Endothelial cell of umbilical vein (primary cell): ENCODE data around the gene OR10P1. TPM values are rescaled to one million over a fixed set of nuclear protein-coding genes. Genes with fewer than 3 reads are reported as not detected.

ENCODE experiments used
- BruUV-seq: library from RNA; stranded (reverse); fragments of 400-500 nt; replicated peaks from 2 replicates; lab custom pipeline; 2021; lab: Mats Ljungman, UMichigan
- CTCF ChIA-PET: fragments of 300-600, 350-600 bp; sonication (Branson Sonifier 250); formaldehyde crosslinking; loops from one replicate; lab custom pipeline; 2021; ENCODE audit warnings: antibody characterized with exemption, inconsistent platforms; lab: Charles Lee
- POLR2A ChIA-PET: fragments of 300-600, 350-600 bp; sonication (Branson Sonifier 250); formaldehyde crosslinking; loops from one replicate; lab custom pipeline; 2021; ENCODE audit warnings: antibody characterized with exemption, inconsistent platforms; lab: Charles Lee
- DNase-seq: peaks from one replicate; pipeline ENCODE4 v3.0.0-alpha.2; 2011; ENCODE audit warnings: low read depth, low spot score
- FAIRE-seq: peaks from 2 replicates; lab custom pipeline; 2011; peaks lifted over from hg19 to GRCh38; lab: Jason Lieb, UNC
- H2AFZ ChIP-seq: 2 replicates; pipeline ENCODE4 v1.6.0; 2012; ENCODE audit warnings: low read depth, low read length, control low read depth, inconsistent platforms
- H3K27ac ChIP-seq: 2 replicates; pipeline ENCODE4 v1.5.1; 2011; ENCODE audit warnings: low read depth, mild to moderate bottlenecking, control low read depth, low read length, moderate library complexity; ENCODE audit not compliant: insufficient read depth
- H3K27me3 ChIP-seq, 2 experiments: 2 replicates each; pipeline versions ENCODE4 v1.6.0 to v1.6.1; 2011; ENCODE audit warnings: low read length in 2 of 2, mixed read lengths in 1 of 2; ENCODE audit not compliant: control insufficient read depth in 2 of 2, insufficient read depth in 2 of 2
- H3K36me3 ChIP-seq, 2 experiments: 2 replicates in 1 of 2; 3 replicates in 1 of 2; pipeline ENCODE4 v1.5.1; 2011; ENCODE audit warnings: low read length in 2 of 2, mild to moderate bottlenecking in 1 of 2, moderate library complexity in 1 of 2; ENCODE audit not compliant: control insufficient read depth in 2 of 2, insufficient read depth in 2 of 2; ENCODE audit errors: extremely low read depth in 1 of 2
- H3K4me1 ChIP-seq: 3 replicates; pipeline ENCODE4 v1.5.1; 2011; ENCODE audit warnings: mild to moderate bottlenecking, low read length; ENCODE audit not compliant: control insufficient read depth, insufficient read depth; ENCODE audit errors: extremely low read depth
- H3K4me2 ChIP-seq: 2 replicates; pipeline ENCODE4 v1.6.1; 2011; ENCODE audit warnings: low read length, control low read depth, mixed read lengths; ENCODE audit not compliant: insufficient read depth
- H3K4me3 ChIP-seq, 3 experiments: fragments of 200-600 bp in 1 of 3; sonication (generic), shearing (Covaris generic) in 1 of 3; replicated peaks in 1 of 3; 2 replicates each; pipeline ENCODE4 v1.5.1; 2011 to 2016; ENCODE audit warnings: control low read depth in 3 of 3, low read length in 3 of 3, mild to moderate bottlenecking in 2 of 3, inconsistent platforms in 1 of 3, low read depth in 1 of 3, moderate library complexity in 1 of 3; ENCODE audit not compliant: insufficient read depth in 1 of 3
- H3K79me2 ChIP-seq: 2 replicates; pipeline ENCODE4 v1.6.0; 2012; ENCODE audit warnings: low read length, inconsistent platforms; ENCODE audit not compliant: control insufficient read depth, insufficient read depth
- H3K9ac ChIP-seq: replicated peaks from 2 replicates; pipeline ENCODE3; 2011; ENCODE audit warnings: low read length, control low read depth; ENCODE audit not compliant: insufficient read depth; ENCODE audit errors: extremely low read depth
- H3K9me1 ChIP-seq: replicated peaks from 3 replicates; pipeline ENCODE4 v1.6.0; 2011; ENCODE audit warnings: mild to moderate bottlenecking, low read length; ENCODE audit not compliant: control insufficient read depth, insufficient read depth; ENCODE audit errors: extremely low read depth
- H3K9me3 ChIP-seq: replicated peaks from 2 replicates; pipeline ENCODE4 v1.5.1; 2012; ENCODE audit warnings: low read length, inconsistent platforms; ENCODE audit not compliant: control insufficient read depth, insufficient read depth
- H4K20me1 ChIP-seq: replicated peaks from 2 replicates; pipeline ENCODE3; 2011; ENCODE audit warnings: mild to moderate bottlenecking, low read length; ENCODE audit not compliant: control insufficient read depth, insufficient read depth; ENCODE audit errors: extremely low read depth
- EZH2 ChIP-seq: IDR thresholded peaks from 2 replicates; pipeline ENCODE4 v1.6.1; 2012; ENCODE audit warnings: borderline replicate concordance, low read depth, mild to moderate bottlenecking, moderate library complexity, low read length, inconsistent platforms; ENCODE audit not compliant: severe bottlenecking
- FOS ChIP-seq: IDR thresholded peaks from 2 replicates; pipeline ENCODE4 v1.6.1; 2011; ENCODE audit warnings: mild to moderate bottlenecking, low read length, moderate library complexity, borderline replicate concordance; ENCODE audit not compliant: insufficient read depth
- GATA2 ChIP-seq: IDR thresholded peaks from 2 replicates; pipeline ENCODE4 v1.7.0; 2011; ENCODE audit warnings: low read depth, mild to moderate bottlenecking, moderate library complexity, mixed read lengths, low read length; ENCODE audit not compliant: insufficient read length, insufficient read depth
- JUN ChIP-seq: IDR thresholded peaks from 2 replicates; pipeline ENCODE4 v1.6.1; 2011; ENCODE audit warnings: borderline replicate concordance, low read depth; ENCODE audit not compliant: insufficient read length, insufficient read depth
- MYC ChIP-seq: IDR thresholded peaks from one replicate; pipeline ENCODE4 v1.6.1; 2011; ENCODE audit warnings: mild to moderate bottlenecking, low read depth, low read length
- POLR2A ChIP-seq: IDR thresholded peaks from 2 replicates; pipeline ENCODE4 v1.6.1; 2012; ENCODE audit warnings: low read depth, mild to moderate bottlenecking, control low read depth, low read length
- POLR2AphosphoS5 ChIP-seq: IDR thresholded peaks from 2 replicates; pipeline ENCODE4 v1.6.1; 2012; ENCODE audit warnings: low read depth, mild to moderate bottlenecking, control low read depth, low read length, moderate library complexity; ENCODE audit not compliant: insufficient read depth
- dilution Hi-C: fragments of 300-500 bp; cut with MboI; formaldehyde crosslinking; loops from one replicate; pipeline ENCODE4 v1.15.0; 2019; ENCODE audit warnings: low sequenced_read_pairs; ENCODE audit not compliant: extremely low pct_ligation_motif_present
- intact Hi-C: fragments of 100-400 bp; cut with micrococcal nuclease; formaldehyde crosslinking; loops from one replicate; pipeline ENCODE4 v1.10.0; 2022
- polyA plus RNA-seq, 4 experiments: library from polyadenylated mRNA; depleted of rRNA in 3 of 4; stranded (reverse) in 3 of 4; unstranded in 1 of 4; fragments of >200 nt; gene quantifications; 2 replicates each; pipeline versions ENCODE4 v1.2.1 to v1.2.3, GENCODE V29; 2011 to 2012; ENCODE audit warnings: missing spikeins in 1 of 4
- total RNA-seq: library from RNA; stranded (reverse); gene quantifications from 2 replicates; pipeline ENCODE4 v1.2.3, GENCODE V29; 2021
- TF ChIP-seq, protein P1 (sequence below): IDR thresholded peaks from 2 replicates; pipeline ENCODE4 v1.6.1; 2011; ENCODE audit not compliant: insufficient read depth, insufficient read length
- TF ChIP-seq, protein P2 (sequence below), 2 donors: IDR thresholded peaks; 1 replicate in 1 of 2; 2 replicates in 1 of 2; pipeline ENCODE4 v1.5.1; 2011; ENCODE audit warnings: low read length in 2 of 2, mild to moderate bottlenecking in 2 of 2, moderate library complexity in 2 of 2, control low read depth in 1 of 2, inconsistent platforms in 1 of 2, low read depth in 1 of 2; ENCODE audit not compliant: insufficient read depth in 1 of 2; ENCODE audit errors: extremely low read depth in 1 of 2

OR10P1 gene
- total and polyA plus RNA-seq, 2 donors (not counting 3 experiments of a cell fraction or from before 2014, with no cell fraction given) = not detected

DNA sequence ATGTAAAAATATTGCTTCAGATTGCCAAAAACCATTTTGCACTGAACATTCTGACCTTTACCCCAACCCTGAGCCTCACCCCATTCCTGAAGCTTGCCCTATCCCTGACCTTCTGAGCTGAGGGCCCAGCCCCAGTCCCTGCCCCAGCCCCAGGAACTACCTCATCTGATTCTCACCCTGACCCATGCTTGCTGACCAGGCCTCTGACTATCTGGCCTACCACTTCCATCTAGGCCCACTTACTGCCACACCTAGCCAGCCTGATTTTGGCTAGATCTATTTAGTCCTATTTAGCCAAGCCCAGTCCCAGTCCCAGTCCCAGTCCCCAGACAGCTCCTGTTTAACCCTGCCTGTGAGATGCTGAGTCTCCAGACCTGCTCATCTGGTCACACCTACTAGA, 33.6 kb downstream of the OR10P1 start:
- no TSS peak for BruUV-seq
- peaks cover 0 to 5% of the 10 kb centered on the region in 2 experiments for H3K27me3 ChIP-seq
- no peaks in the 10 kb centered on the region for H3K36me3 ChIP-seq
- TF ChIP-seq POLR2A (no peak), MYC (no peak), POLR2AphosphoS5 (no peak), JUN (no peak), EZH2 (no peak), GATA2 (no peak), FOS (no peak)
- TF ChIP-seq, protein P1, sequence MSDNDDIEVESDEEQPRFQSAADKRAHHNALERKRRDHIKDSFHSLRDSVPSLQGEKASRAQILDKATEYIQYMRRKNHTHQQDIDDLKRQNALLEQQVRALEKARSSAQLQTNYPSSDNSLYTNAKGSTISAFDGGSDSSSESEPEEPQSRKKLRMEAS = no peak
- TF ChIP-seq, protein P2, sequence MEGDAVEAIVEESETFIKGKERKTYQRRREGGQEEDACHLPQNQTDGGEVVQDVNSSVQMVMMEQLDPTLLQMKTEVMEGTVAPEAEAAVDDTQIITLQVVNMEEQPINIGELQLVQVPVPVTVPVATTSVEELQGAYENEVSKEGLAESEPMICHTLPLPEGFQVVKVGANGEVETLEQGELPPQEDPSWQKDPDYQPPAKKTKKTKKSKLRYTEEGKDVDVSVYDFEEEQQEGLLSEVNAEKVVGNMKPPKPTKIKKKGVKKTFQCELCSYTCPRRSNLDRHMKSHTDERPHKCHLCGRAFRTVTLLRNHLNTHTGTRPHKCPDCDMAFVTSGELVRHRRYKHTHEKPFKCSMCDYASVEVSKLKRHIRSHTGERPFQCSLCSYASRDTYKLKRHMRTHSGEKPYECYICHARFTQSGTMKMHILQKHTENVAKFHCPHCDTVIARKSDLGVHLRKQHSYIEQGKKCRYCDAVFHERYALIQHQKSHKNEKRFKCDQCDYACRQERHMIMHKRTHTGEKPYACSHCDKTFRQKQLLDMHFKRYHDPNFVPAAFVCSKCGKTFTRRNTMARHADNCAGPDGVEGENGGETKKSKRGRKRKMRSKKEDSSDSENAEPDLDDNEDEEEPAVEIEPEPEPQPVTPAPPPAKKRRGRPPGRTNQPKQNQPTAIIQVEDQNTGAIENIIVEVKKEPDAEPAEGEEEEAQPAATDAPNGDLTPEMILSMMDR (IDR thresholded peaks at IDR 0.05; ENCODE audit: extremely low read depth in 1 of 2, insufficient read depth in 1 of 2, low read depth in 1 of 2, low read length in 2 of 2) = no peak
- FAIRE-seq (no peak), DNase-seq (no peak)
- dilution Hi-C loops = no loop called here
- POLR2A ChIA-PET = no interaction called here
- CTCF ChIA-PET = interaction anchor here (1.5 kb wide), 1 partner anchor 14 kb away, joined by 11 read pairs; no protein-coding TSS in a partner anchor
- intact Hi-C loops = no loop called here
- no peaks in the 10 kb centered on the region for H3K4me1 ChIP-seq
- no peak overlapping the region for H3K27ac ChIP-seq
- H3K79me2 ChIP-seq = no peaks in the 10 kb centered on the region
- no peak overlapping the region for H3K4me2 ChIP-seq
- no peaks in the 10 kb centered on the region for H3K9me1 ChIP-seq
- no peaks in the 10 kb centered on the region for H4K20me1 ChIP-seq
- H2AFZ ChIP-seq = no peak overlapping the region
- no peak overlapping the region for H3K9ac ChIP-seq
- no peaks in the 10 kb centered on the region for H3K9me3 ChIP-seq
- H3K4me3 ChIP-seq = no peak overlapping the region
